ENCODE results near the gene ITGB5.

Gene ITGB5

GRCh38 chr3:124886168-124887056, 753 bp downstream of the ITGB5 start (continued):
- no peak for TF ChIP-seq GLIS3 (CRISPR knock-in tag; IDR thresholded peaks at IDR 0.05)

DNA sequence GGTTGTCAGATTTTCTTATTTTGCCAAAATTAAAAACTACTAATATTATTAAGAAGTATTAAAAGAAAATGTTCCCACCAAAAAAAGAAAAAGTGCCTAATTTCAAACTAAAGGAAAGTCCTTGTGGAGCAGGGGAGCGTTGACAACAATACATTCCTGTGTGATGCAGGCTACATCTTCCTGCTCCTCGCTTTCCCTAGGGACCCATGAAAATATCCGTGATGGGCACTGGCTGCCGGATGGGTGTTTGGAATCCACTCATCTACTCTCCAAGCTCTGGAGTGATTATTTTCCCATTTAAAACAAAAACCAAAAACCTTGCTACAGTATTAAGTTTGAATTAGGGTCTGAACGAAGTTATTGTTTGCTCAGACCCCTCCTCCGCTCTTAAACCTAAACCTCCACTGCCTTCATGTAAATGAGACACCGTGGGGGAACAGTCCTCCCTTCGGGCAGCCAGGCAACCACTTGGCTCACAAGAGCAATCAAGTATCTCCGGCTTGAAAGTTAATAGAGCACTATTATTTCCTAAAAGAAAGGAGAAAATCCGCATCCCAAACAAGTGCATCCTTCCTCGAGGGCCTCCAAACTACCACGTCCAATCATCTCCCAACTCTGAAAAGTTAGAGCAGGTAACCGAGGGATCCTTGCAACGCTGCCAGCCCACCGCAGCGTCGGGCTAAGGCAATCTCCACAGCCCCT, 1.5 kb downstream of the ITGB5 start:
- peak; percentile 5; the same call in 2 of the 3 replicates for ATAC-seq
- TF ChIP-seq ISL1 (CRISPR knock-in tag; IDR thresholded peaks at IDR 0.05) (no peak), TOX (CRISPR knock-in tag; IDR thresholded peaks at IDR 0.05; ENCODE audit: borderline replicate concordance) (no peak), CSRNP3 (CRISPR knock-in tag; IDR thresholded peaks at IDR 0.05) (no peak), CSDC2 (CRISPR knock-in tag; IDR thresholded peaks at IDR 0.05) (no peak), ESRRG (CRISPR knock-in tag; IDR thresholded peaks at IDR 0.05) (no peak), ZNF8 (CRISPR knock-in tag; IDR thresholded peaks at IDR 0.05) (no peak), OSR1 (CRISPR knock-in tag; IDR thresholded peaks at IDR 0.05) (no peak), BACH2 (CRISPR knock-in tag; IDR thresholded peaks at IDR 0.05; ENCODE audit: borderline replicate concordance) (no peak)

DNA sequence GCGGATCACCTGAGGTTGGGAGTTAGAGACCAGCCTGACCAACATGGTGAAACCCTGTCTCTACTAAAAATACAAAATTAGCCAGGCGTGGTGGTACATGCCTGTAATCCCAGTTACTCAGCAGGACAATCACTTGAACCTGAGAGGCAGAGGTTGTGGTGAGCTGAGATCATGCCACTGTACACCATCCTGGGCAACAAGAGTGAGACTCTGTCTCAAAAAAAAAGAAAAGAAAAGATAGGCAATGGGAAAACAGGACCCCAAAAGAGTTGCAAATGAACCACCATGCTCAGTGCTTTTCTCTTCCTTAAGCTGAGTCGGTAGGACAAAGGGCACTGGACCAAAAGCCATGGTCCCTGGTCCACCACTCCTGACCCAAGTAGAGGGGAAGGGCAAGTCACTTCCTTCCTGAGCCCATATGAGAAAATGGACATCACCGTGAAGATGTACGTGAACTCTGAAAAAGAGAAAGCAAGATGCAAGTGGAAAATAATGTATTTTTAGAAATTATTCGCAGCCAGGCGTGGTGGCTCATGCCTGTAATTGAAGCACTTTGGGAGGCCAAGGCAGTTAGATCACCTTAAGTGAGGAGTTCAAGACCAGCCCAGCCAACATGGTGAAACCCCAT, 2.6 kb downstream of the ITGB5 start:
- TF ChIP-seq POU6F1 (CRISPR knock-in tag; IDR thresholded peaks at IDR 0.05; ENCODE audit: borderline replicate concordance, low read depth) (no peak), ESRRG (CRISPR knock-in tag; IDR thresholded peaks at IDR 0.05) (no peak), ZNF70 (CRISPR knock-in tag; IDR thresholded peaks at IDR 0.05) (no peak), RARB (CRISPR knock-in tag; IDR thresholded peaks at IDR 0.05) (no peak), ZNF8 (CRISPR knock-in tag; IDR thresholded peaks at IDR 0.05) (no peak), GLIS3 (CRISPR knock-in tag; IDR thresholded peaks at IDR 0.05) (no peak)
- TF ChIP-seq, protein P1, sequence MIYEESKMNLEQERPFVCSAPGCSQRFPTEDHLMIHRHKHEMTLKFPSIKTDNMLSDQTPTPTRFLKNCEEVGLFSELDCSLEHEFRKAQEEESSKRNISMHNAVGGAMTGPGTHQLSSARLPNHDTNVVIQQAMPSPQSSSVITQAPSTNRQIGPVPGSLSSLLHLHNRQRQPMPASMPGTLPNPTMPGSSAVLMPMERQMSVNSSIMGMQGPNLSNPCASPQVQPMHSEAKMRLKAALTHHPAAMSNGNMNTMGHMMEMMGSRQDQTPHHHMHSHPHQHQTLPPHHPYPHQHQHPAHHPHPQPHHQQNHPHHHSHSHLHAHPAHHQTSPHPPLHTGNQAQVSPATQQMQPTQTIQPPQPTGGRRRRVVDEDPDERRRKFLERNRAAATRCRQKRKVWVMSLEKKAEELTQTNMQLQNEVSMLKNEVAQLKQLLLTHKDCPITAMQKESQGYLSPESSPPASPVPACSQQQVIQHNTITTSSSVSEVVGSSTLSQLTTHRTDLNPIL (CRISPR knock-in tag; IDR thresholded peaks at IDR 0.05; ENCODE audit: low read depth), result no peak
- ATAC-seq, result no peak

- no peak for ATAC-seq
Observed at GRCh38 chr3:124883766-124884473, 3.2 kb downstream of the ITGB5 start.

More at GRCh38 chr3:124883766-124884473, 3.2 kb downstream of the ITGB5 start:
- TF ChIP-seq ZNF70 (CRISPR knock-in tag; IDR thresholded peaks at IDR 0.05), result no peak
- TF ChIP-seq PPARA (CRISPR knock-in tag; IDR thresholded peaks at IDR 0.05; ENCODE audit: borderline replicate concordance), result no peak
- no peak for TF ChIP-seq CSRNP3 (CRISPR knock-in tag; IDR thresholded peaks at IDR 0.05)

Data from SK-N-SH treated with all-trans-retinoic acid at 6 μM for 48 hours (cell line).